ENCODE results near the gene EYS.
"Not testable (repeated sequence)": the region's sequence is repeated elsewhere in the genome, so short reads cannot be mapped to it uniquely, and the experiment has no call there.

Gene EYS

GRCh38 chr6:65449926-65450325 lies 257.1 kb downstream of the EYS start:
- DNase-seq = no peak

GRCh38 chr6:65448866-65449265 lies 258.2 kb downstream of the EYS start:
- no peak for DNase-seq

- no peak for DNase-seq
Observed at GRCh38 chr6:65436281-65436680, 270.7 kb downstream of the EYS start.

GRCh38 chr6:65416621-65417020 lies 290.4 kb downstream of the EYS start:
- DNase-seq = no peak

- no peak for DNase-seq
Observed at GRCh38 chr6:65410309-65410708, 296.7 kb downstream of the EYS start.

GRCh38 chr6:65402564-65402963 lies 304.5 kb downstream of the EYS start:
- no peak for DNase-seq

GRCh38 chr6:65399355-65400084 lies 307.5 kb downstream of the EYS start:
- DNase-seq = no peak

GRCh38 chr6:65398851-65399250 lies 308.2 kb downstream of the EYS start:
- no peak for DNase-seq

- DNase-seq = no peak
Observed at GRCh38 chr6:65350530-65350929, 356.5 kb downstream of the EYS start.

- not testable (repeated sequence) for DNase-seq
Observed at GRCh38 chr6:65302655-65303054, 404.4 kb downstream of the EYS start.

- DNase-seq = no peak
Observed at GRCh38 chr6:65299236-65299635, 407.8 kb downstream of the EYS start.

GRCh38 chr6:65295812-65296211 lies 411.2 kb downstream of the EYS start:
- DNase-seq = no peak

GRCh38 chr6:65289491-65289890 lies 417.5 kb downstream of the EYS start:
- no peak for DNase-seq

- no peak for DNase-seq
Observed at GRCh38 chr6:65285275-65285674, 421.8 kb downstream of the EYS start.

- no peak for DNase-seq
Observed at GRCh38 chr6:65280060-65280459, 427.0 kb downstream of the EYS start.

GRCh38 chr6:65262241-65262640 lies 444.8 kb downstream of the EYS start:
- DNase-seq = no peak

- DNase-seq = no peak
Observed at GRCh38 chr6:65259982-65260381, 447.0 kb downstream of the EYS start.

- no peak for DNase-seq
Observed at GRCh38 chr6:65259059-65259458, 448.0 kb downstream of the EYS start.

GRCh38 chr6:65253041-65253440 lies 454.0 kb downstream of the EYS start:
- DNase-seq = no peak

GRCh38 chr6:65248101-65248610 lies 458.9 kb downstream of the EYS start:
- DNase-seq = no peak

GRCh38 chr6:65231616-65232015 lies 475.4 kb downstream of the EYS start:
- no peak for DNase-seq

GRCh38 chr6:65229825-65230224 lies 477.2 kb downstream of the EYS start:
- no peak for DNase-seq

GRCh38 chr6:65221153-65221552 lies 485.9 kb downstream of the EYS start:
- no peak for DNase-seq

- no peak for DNase-seq
Observed at GRCh38 chr6:65202738-65203137, 504.3 kb downstream of the EYS start.

GRCh38 chr6:65199683-65200082 lies 507.3 kb downstream of the EYS start:
- no peak for DNase-seq
